Hematopoietic multipotent progenitor cell treated with erythropoietin and hydrocortisone succinate and interleukin-3 and kit ligand, for 8 days (in vitro differentiated cells): ENCODE measurements around the gene FETUB.
A peak's percentile ranks its signal among the peaks of the same experiment; 100 is the strongest.

Source experiments
- DNase-seq: peaks from one replicate; pipeline ENCODE4 v3.0.0-alpha.2; 2015

FETUB gene

DNA sequence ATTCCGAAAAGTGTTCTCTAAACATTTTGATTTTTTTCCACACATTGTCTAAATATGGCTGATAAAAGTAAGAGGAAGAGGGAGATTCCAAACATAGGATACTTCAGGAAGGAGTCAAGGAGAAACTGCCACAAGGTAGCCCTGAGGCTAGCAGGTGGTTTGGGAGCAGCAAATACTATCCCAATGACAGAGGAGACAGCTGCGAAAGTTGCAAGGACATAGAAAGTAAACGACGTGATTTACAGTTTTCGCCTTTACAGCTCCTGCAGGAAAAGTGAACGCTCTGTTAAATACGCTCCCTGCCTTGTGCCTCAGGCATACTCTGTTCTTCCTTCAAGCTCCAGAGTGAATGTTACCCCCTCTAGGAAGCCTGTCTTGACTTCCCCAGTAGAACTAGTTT lies 3.7 kb upstream of the FETUB start:
- no peak for DNase-seq

DNA sequence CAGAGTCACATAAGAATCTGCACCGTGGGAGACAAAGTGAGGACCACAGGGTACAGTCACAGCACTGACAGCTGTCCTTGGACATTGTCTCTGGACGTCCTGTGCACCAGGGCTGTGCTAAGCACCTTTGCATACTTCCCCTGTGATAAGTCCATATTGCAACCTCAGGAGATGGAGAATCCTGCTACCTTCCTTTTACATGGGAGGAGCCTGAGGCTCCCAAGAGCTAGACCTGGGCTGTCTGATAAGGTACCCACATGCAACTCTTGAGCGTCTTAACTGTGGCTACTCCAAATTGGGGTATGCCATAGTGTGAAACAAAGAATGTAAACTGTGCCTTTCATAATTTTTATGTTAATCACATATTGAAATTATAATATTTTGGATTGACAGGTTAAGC lies 2.5 kb upstream of the FETUB start:
- DNase-seq: peak; percentile 72

GRCh38 chr3:186638259-186638658 lies 1.9 kb upstream of the FETUB start:
- DNase-seq: no peak

DNA sequence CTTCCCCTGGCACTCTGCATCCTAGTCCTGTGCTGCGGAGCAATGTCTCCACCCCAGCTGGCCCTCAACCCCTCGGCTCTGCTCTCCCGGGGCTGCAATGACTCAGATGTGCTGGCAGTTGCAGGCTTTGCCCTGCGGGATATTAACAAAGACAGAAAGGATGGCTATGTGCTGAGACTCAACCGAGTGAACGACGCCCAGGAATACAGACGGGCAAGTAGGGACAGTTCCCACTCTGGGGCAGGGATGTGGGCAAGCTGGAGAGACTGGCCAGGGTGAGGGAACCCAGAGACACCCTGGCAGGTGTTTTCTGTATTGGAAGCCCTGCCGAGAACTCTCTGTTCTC lies 247 bp downstream of the FETUB start:
- DNase-seq: no peak

DNA sequence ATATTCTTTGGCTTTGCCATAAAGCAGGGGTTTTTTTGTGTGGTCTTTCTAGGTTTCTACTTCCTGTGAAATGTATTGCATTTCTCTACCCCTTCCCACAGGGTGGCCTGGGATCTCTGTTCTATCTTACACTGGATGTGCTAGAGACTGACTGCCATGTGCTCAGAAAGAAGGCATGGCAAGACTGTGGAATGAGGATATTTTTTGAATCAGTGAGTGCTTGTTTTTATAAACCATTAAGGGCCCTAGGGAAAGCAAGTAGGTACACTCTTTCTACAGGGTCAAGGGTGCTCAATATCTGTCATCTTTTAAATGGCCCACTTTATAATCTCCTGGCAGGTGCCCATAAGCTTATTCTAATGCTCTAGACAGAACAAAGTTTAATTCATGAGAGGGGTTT lies 730 bp downstream of the FETUB start:
- DNase-seq: no peak

- DNase-seq: no peak
Observed at GRCh38 chr3:186642014-186642413, 1.8 kb downstream of the FETUB start.

GRCh38 chr3:186643493-186643892 lies 3.3 kb downstream of the FETUB start:
- DNase-seq: peak; percentile 72

DNA sequence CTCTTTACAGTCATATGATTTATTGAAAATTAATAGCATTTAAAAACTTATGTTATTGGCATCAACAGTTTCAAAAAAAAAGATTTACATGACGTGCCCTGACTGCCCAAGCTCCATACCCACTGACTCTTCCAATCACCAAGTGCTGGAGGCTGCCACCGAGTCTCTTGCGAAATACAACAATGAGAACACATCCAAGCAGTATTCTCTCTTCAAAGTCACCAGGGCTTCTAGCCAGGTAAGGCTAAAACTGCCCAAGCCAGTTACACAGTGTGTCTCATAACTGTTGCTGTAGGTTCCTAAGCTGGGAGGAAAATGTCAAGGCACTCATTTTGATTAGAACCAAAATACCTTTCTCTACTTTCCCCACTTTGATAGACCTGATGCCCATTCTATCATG lies 4.5 kb downstream of the FETUB start:
- DNase-seq: no peak

GRCh38 chr3:186646106-186646505 lies 5.9 kb downstream of the FETUB start:
- no peak for DNase-seq

- no peak for DNase-seq
Observed at GRCh38 chr3:186646841-186647240, 6.6 kb downstream of the FETUB start.

GRCh38 chr3:186648851-186649250 lies 8.7 kb downstream of the FETUB start:
- DNase-seq: no peak

DNA sequence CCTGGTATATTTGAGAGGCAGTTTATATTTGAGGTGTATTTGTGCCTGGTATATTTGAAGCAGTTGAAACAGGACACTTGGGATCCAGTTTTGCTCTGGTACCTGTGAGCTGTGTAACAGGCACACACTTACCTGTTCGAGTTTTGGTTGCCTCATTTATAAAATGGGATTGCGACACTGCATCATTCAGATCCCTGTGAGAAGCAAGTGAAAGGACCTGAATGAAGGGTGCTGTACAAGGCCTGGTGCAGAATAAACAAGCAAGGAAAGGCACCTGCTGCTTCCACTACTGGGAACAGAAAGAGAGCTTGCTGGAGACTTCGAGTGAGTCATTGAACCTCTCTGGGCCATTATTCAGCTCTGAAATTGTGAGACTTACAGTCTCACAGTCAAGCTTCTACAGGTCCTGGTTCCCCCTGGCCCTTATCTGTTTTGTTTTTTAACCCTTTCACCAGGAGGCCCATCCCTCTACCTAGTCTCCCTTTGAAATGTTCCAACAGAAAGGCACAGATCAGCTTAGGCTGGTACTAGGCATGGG lies 11.5 kb downstream of the FETUB start:
- DNase-seq: no peak

- DNase-seq: no peak
Observed at GRCh38 chr3:186653080-186653707, 13.0 kb downstream of the FETUB start.

- no peak for DNase-seq
Observed at GRCh38 chr3:186653984-186654383, 13.8 kb downstream of the FETUB start.

- DNase-seq: no peak
Observed at GRCh38 chr3:186663361-186664118, 23.3 kb downstream of the FETUB start.

GRCh38 chr3:186664119-186664495 lies 23.9 kb downstream of the FETUB start:
- no peak for DNase-seq

- no peak for DNase-seq
Observed at GRCh38 chr3:186664506-186664905, 24.3 kb downstream of the FETUB start.

- DNase-seq: no peak
Observed at GRCh38 chr3:186665625-186666188, 25.5 kb downstream of the FETUB start, which contains the start of gene HRG. TSS of gene HRG (plus strand) at chr3:186666014. CDS start at chr3:186666032, 18 bp downstream.

- no peak for DNase-seq
Observed at GRCh38 chr3:186668426-186668825, 28.2 kb downstream of the FETUB start.

DNA sequence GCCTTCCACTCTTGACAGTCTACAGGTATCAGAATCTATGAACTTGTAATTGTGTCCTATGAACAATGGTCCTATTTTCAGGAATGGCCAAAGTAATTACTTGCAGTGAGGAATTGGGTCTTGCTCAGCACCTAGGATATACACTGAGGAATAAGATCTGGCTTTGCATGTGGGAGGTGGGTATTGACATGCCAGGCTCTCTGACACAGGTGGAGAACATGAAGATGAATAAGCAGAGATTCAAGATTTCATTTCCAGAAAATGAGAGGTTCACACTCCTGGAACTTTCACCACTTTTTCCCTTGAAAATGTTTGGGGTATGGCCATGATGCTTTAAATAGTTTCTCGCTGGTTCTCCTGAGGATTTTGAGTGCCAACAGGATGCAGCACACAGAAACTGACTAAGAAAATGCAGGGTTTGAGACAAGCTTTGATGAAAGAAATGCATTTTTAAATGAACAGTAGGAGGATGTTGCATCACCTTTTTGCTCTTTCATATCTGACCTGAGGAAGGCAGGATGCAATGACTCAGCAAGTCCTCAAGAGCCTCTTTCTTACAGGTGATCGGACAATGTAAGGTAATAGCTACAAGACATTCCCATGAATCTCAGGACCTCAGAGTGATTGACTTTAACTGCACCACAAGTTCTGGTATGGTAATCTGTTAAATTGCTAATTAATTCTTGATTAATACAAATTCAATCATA lies 29.3 kb downstream of the FETUB start:
- DNase-seq: no peak

GRCh38 chr3:186670155-186670554 lies 30.0 kb downstream of the FETUB start:
- no peak for DNase-seq

- no peak for DNase-seq
Observed at GRCh38 chr3:186671051-186671450, 30.9 kb downstream of the FETUB start.

DNA sequence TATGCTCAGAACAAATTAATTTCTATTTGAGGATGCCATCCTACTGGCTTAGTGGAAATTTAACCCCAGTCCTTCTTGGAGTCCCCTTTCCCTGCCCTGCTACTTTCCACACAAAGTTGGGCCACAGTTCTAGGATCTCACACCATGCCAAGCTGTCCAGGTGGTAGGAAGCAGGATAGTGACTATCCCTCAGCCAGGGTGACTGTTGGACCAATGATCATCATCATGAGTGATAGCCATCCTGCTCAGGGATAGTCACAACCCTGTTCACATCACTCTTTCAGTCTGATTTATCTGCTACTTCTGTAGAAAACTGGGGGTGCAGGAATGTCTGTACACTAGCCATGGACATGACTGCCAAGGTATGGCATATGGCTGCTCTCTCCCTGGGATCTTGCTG lies 38.4 kb downstream of the FETUB start:
- DNase-seq: no peak

- no peak for DNase-seq
Observed at GRCh38 chr3:186679151-186679550, 39.0 kb downstream of the FETUB start.
